Fibroblast of peridontal ligament (primary cell): ENCODE results near the gene SNCB.
A peak's percentile ranks its signal among the peaks of the same experiment; 100 is the strongest.

Source experiments
- DNase-seq: peaks from one replicate; pipeline ENCODE4 v3.0.0-alpha.2; 2010; ENCODE audit errors: extremely low read depth

The SNCB gene

DNA sequence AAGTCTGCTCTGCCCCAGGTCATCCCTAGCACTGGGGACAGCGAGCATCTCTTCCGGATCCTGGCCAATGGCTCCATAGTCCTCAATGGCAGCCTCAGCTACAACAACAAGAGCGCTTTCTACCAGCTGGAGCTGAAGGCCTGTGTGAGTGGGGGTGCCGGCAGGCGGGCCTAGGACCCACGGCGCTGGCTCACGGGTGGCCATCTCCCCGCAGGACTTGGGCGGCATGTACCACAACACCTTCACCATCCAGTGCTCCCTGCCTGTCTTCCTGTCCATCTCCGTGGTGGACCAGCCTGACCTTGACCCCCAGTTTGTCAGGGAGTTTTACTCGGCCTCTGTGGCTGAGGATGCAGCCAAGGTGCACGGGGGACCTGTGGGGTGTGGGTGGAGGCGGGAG lies 55.3 kb downstream of the SNCB start:
- no peak for DNase-seq

DNA sequence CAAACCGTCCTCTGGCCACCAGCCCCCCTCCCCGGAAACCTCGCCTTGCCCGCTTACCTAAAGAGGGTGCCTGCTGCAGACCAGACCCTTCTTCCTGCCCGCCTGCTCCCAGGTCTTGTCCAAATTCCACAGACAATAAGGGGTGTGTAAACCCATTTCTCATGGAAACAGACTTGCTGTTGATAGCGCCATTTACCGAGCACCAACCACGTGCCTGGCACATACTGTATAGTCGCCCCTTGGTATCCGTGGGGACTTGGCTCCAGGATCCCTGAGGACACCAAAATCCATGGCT lies 56.1 kb downstream of the SNCB start:
- no peak for DNase-seq

DNA sequence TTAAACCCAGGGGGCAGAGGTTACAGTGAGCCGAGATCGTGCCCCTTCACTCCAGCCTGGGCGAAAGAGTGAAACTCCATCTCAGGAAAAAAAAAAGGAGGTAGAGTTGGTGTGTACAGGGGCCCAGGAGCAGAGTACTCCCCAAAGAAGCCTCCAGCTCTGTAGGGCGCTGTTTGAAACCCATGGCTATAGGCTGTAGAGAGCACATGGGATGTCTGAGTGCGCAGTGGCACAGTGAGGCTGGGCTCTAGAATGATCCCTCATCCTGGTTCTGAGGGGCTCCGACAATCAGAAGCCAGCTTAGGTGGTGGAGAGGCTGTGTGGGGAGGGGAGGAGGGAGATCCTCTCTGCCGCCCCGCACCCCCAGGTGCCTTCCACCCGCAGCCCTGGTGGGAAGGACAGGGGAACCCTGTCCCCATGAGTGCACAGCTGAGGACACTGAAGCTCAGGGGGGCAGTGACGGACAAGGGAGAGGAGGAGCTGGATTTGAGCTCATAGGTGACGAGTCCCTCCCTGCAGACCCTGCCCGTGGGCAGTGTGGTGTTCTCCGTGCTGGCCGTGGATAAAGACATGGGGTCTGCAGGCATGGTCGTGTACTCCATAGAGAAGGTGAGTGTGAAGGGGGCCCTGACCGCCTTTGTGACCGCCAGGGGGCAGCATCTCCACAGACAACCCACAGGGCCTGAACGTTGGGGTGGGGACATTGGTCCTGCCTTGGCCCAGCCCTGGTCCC lies 56.6 kb downstream of the SNCB start:
- peak; percentile 41 for DNase-seq
